Smooth muscle cell (in vitro differentiated cells): ENCODE results near the gene NRG3. TPM values are rescaled to one million over a fixed set of nuclear protein-coding genes. Genes with fewer than 3 reads are reported as not detected.

ENCODE experiments used
- DNase-seq: peaks from one replicate; lab custom pipeline; 2025; ENCODE audit not compliant: unreplicated experiment; lab: John Stamatoyannopoulos, UW
- H2AFZ ChIP-seq: fragments of 200-600 bp; sonication (generic); 2 replicates; pipeline ENCODE4 v1.6.0; 2016; ENCODE audit warnings: antibody characterized with exemption, low read depth, mild to moderate bottlenecking
- H3F3A ChIP-seq: fragments of 200-600 bp; sonication (generic); 2 replicates; pipeline ENCODE4 v1.6.0; 2017; ENCODE audit warnings: antibody characterized with exemption, low read depth
- H3K27ac ChIP-seq: fragments of 200-600 bp; sonication (generic); 2 replicates; pipeline ENCODE4 v1.5.1; 2016; ENCODE audit warnings: low read depth, mild to moderate bottlenecking
- H3K27me3 ChIP-seq: fragments of 200-600 bp; sonication (generic); 2 replicates; pipeline ENCODE4 v1.6.1; 2016; ENCODE audit warnings: low read depth, mild to moderate bottlenecking
- H3K36me3 ChIP-seq: fragments of 200-600 bp; sonication (generic); 2 replicates; pipeline ENCODE4 v1.5.1; 2016; ENCODE audit warnings: low read depth
- H3K4me1 ChIP-seq: fragments of 200-600 bp; sonication (generic); 2 replicates; pipeline ENCODE4 v1.5.1; 2016; ENCODE audit warnings: low read depth
- H3K4me2 ChIP-seq: fragments of 200-600 bp; sonication (generic); 2 replicates; pipeline ENCODE4 v1.6.0; 2016; ENCODE audit warnings: mild to moderate bottlenecking
- H3K4me3 ChIP-seq: fragments of 200-600 bp; sonication (generic); 2 replicates; pipeline ENCODE4 v1.5.1; 2016; ENCODE audit warnings: mild to moderate bottlenecking
- H3K79me2 ChIP-seq: fragments of 200-600 bp; sonication (generic); 2 replicates; pipeline ENCODE4 v1.6.0; 2016; ENCODE audit warnings: low read depth, mild to moderate bottlenecking
- H3K9ac ChIP-seq: fragments of 200-600 bp; sonication (generic); 2 replicates; pipeline ENCODE4 v1.6.0; 2016; ENCODE audit warnings: low read depth
- H3K9me3 ChIP-seq: fragments of 200-600 bp; sonication (generic); replicated peaks from 2 replicates; pipeline ENCODE4 v1.5.1; 2016; ENCODE audit warnings: low read depth
- H4K20me1 ChIP-seq: fragments of 200-600 bp; sonication (generic); 2 replicates; pipeline ENCODE4 v1.6.0; 2016; ENCODE audit warnings: low read depth
- WGBS: methylation state at CpG from one replicate; pipeline ENCODE4 v1.1.7; 2016; ENCODE audit warnings: low lambda C conversion rate; 5-methylcytosine and 5-hydroxymethylcytosine counted together
- polyA plus RNA-seq: library from polyadenylated mRNA; unstranded; fragments of >200 nt; fragmentation: Nextera tagmentation; extraction: Ambion mirVana; gene quantifications from 2 replicates; pipeline ENCODE4 v1.2.1, GENCODE V29; 2016
- total RNA-seq: library from RNA; depleted of rRNA; stranded (reverse); fragments of >200 nt; gene quantifications from 2 replicates; pipeline ENCODE4 v1.2.3, GENCODE V29; 2014
- TF ChIP-seq, protein P1 (sequence below): fragments of 200-600 bp; sonication (generic); IDR thresholded peaks from 2 replicates; pipeline ENCODE4 v1.5.1; 2017; ENCODE audit warnings: borderline replicate concordance, mild to moderate bottlenecking, antibody characterized with exemption; ENCODE audit not compliant: insufficient read depth, poor library complexity, severe bottlenecking

NRG3 gene
- total and polyA plus RNA-seq, 2 experiments from 2014 or later = 4.0 to 4.8 TPM

GRCh38 chr10:82194419-82194818 is 319.4 kb downstream of the NRG3 start:
- WGBS = 95% methylated on average over 7 of the region's 7 CpGs
- H4K20me1 ChIP-seq = no peaks in the 10 kb centered on the region
- no peaks in the 10 kb centered on the region for H3K4me1 ChIP-seq
- H3K4me3 ChIP-seq = no peak overlapping the region
- H3K79me2 ChIP-seq = no peaks in the 10 kb centered on the region
- H3K36me3 ChIP-seq = no peaks in the 10 kb centered on the region
- no peaks in the 10 kb centered on the region for H3F3A ChIP-seq
- no peak overlapping the region for H3K9ac ChIP-seq
- H3K27ac ChIP-seq = no peak overlapping the region
- TF ChIP-seq, protein P1, sequence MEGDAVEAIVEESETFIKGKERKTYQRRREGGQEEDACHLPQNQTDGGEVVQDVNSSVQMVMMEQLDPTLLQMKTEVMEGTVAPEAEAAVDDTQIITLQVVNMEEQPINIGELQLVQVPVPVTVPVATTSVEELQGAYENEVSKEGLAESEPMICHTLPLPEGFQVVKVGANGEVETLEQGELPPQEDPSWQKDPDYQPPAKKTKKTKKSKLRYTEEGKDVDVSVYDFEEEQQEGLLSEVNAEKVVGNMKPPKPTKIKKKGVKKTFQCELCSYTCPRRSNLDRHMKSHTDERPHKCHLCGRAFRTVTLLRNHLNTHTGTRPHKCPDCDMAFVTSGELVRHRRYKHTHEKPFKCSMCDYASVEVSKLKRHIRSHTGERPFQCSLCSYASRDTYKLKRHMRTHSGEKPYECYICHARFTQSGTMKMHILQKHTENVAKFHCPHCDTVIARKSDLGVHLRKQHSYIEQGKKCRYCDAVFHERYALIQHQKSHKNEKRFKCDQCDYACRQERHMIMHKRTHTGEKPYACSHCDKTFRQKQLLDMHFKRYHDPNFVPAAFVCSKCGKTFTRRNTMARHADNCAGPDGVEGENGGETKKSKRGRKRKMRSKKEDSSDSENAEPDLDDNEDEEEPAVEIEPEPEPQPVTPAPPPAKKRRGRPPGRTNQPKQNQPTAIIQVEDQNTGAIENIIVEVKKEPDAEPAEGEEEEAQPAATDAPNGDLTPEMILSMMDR = no peak
- no peak overlapping the region for H3K4me2 ChIP-seq
- H3K9me3 ChIP-seq = no peaks in the 10 kb centered on the region
- no peak for DNase-seq
- H2AFZ ChIP-seq = no peak overlapping the region
- H3K27me3 ChIP-seq = no peaks in the 10 kb centered on the region

GRCh38 chr10:82206831-82207230 is 331.8 kb downstream of the NRG3 start:
- no peak overlapping the region for H3K4me2 ChIP-seq
- H4K20me1 ChIP-seq = no peaks in the 10 kb centered on the region
- no peak overlapping the region for H3K27ac ChIP-seq
- H3K9ac ChIP-seq = no peak overlapping the region
- DNase-seq = no peak
- H3K4me1 ChIP-seq = peaks cover 12% of the 10 kb centered on the region
- 75% methylated on average over 2 of the region's 2 CpGs for WGBS
- H3K36me3 ChIP-seq = no peaks in the 10 kb centered on the region
- TF ChIP-seq, protein P1 = no peak
- H3K79me2 ChIP-seq = no peaks in the 10 kb centered on the region
- no peaks in the 10 kb centered on the region for H3K27me3 ChIP-seq
- no peak overlapping the region for H2AFZ ChIP-seq
- no peaks in the 10 kb centered on the region for H3F3A ChIP-seq
- H3K4me3 ChIP-seq = no peak overlapping the region
- H3K9me3 ChIP-seq = no peaks in the 10 kb centered on the region

DNA sequence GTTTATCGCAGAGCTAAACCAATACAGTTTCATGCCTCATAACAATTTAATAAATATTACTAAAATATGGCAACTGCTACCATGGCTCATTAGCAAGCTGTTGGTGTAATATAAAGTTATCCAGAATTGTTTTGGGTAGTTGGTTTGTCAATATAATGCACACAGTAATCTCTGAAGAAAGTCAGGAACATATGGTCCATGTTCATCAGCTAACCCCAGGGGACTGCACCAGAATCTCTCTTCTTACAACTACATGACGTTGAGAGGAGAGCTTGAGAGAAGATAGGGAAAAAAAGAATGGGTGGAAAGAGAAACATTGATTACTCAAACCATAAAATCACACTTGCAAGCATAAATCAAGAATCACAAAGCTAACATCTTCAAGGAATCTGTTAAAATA is 333.7 kb downstream of the NRG3 start:
- H3K9ac ChIP-seq = no peak overlapping the region
- no peaks in the 10 kb centered on the region for H3K9me3 ChIP-seq
- H3K27ac ChIP-seq = no peak overlapping the region
- 84% methylated on average over 2 of the region's 2 CpGs for WGBS
- TF ChIP-seq, protein P1 = no peak
- H3K4me3 ChIP-seq = no peak overlapping the region
- DNase-seq = no peak
- H3F3A ChIP-seq = no peaks in the 10 kb centered on the region
- H2AFZ ChIP-seq = no peak overlapping the region
- peaks cover 14% of the 10 kb centered on the region for H3K4me1 ChIP-seq
- H3K4me2 ChIP-seq = no peak overlapping the region
- no peaks in the 10 kb centered on the region for H3K36me3 ChIP-seq
- H3K27me3 ChIP-seq = no peaks in the 10 kb centered on the region
- no peaks in the 10 kb centered on the region for H3K79me2 ChIP-seq
- H4K20me1 ChIP-seq = no peaks in the 10 kb centered on the region

DNA sequence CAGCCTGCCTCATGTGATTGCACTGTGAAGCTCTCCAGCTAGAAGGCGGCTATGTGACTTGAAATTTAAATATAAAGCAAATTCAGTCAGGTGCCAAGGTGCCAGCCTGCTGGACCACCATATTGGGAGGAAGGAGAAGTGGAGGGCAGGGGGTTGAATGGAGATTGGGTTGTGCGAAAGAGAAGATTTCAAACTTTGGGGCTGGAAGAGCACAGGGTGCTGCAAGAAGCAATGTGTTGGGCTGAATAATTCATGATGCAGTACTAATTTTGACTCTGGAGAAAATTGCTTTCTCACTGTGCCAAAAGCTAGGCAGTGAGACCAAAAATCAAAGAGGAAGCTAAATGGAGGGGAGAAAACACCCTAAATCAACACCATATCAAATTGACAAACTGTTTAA is 335.3 kb downstream of the NRG3 start:
- 96% methylated on average over 2 of the region's 2 CpGs for WGBS
- H3K9me3 ChIP-seq = no peaks in the 10 kb centered on the region
- H3K4me3 ChIP-seq = no peak overlapping the region
- H2AFZ ChIP-seq = no peak overlapping the region
- H3F3A ChIP-seq = no peaks in the 10 kb centered on the region
- no peak overlapping the region for H3K27ac ChIP-seq
- H3K4me1 ChIP-seq = peaks cover 14% of the 10 kb centered on the region
- H3K36me3 ChIP-seq = no peaks in the 10 kb centered on the region
- no peak overlapping the region for H3K4me2 ChIP-seq
- H3K9ac ChIP-seq = no peak overlapping the region
- TF ChIP-seq, protein P1 = no peak
- no peaks in the 10 kb centered on the region for H3K79me2 ChIP-seq
- no peak for DNase-seq
- H3K27me3 ChIP-seq = no peaks in the 10 kb centered on the region
- H4K20me1 ChIP-seq = no peaks in the 10 kb centered on the region
